Measurements from ENCODE around the gene TFAP2E. TPM values are rescaled to one million over a fixed set of nuclear protein-coding genes. Genes with fewer than 3 reads are reported as not detected.

The TFAP2E gene
- total RNA-seq, 1 experiment from 2014 or later: 6.1 TPM

DNA sequence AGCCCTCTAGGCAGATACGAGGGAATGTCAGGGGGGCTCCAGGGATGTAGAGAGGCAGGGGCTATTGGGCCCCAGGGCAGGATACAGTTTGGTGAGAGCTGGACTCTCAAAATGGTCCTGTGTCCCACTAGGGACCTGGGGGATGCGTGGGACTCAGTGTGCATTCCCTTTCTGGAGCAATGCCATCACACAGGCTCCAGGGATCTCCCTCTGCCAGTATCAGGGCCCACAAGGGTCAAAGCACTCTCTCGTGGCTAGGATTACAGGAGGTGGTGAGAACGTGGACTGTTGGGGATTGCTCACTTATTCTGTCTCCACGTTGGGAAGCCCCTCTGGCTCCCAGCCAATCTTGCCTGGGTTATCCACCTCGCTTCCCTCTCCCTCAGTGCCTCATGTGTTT lies 41.7 kb upstream of the TFAP2E start:
- ATAC-seq (no peak), DNase-seq (ENCODE audit: low read depth, low spot score) (no peak)
- intact Hi-C loops (cut with micrococcal nuclease): no loop called here
- H3K4me1 ChIP-seq (ENCODE audit: control insufficient read depth in 1 of 2, insufficient read depth in 2 of 2, low read length in 2 of 2): no peaks in the 10 kb centered on the region
- no TSS peak for BruUV-seq (replicated peaks)
- peaks cover 0 to 11% of the 10 kb centered on the region in 2 experiments; a peak in 1 of 4 replicates for H3K36me3 ChIP-seq (ENCODE audit: control insufficient read depth in 1 of 2, insufficient read depth in 2 of 2, low read length in 2 of 2)
- no peak overlapping the region for H3K27ac ChIP-seq (ENCODE audit: low read depth, low read length)
- ChIA-PET POLR2A (no interaction called here), RAD21 (ENCODE audit: low non-redundant PET in 1 of 2, low total read pairs in 2 of 2, uncharacterized antibody in 2 of 2, unreplicated experiment in 2 of 2) (no interaction called here), CTCF (no interaction called here)
- H3K79me2 ChIP-seq (ENCODE audit: insufficient read depth, low read length): peaks cover 5% of the 10 kb centered on the region; the same call in 1 of the 2 replicates
- no peak overlapping the region for H3K9ac ChIP-seq (ENCODE audit: low read length)
- no peak overlapping the region for H2AFZ ChIP-seq (ENCODE audit: low read depth, low read length, poor library complexity, severe bottlenecking)
- H3K9me3 ChIP-seq (ENCODE audit: control insufficient read depth in 1 of 2, insufficient read depth in 1 of 2, low read depth in 1 of 2, low read length in 2 of 2): peaks cover 11 to 22% of the 10 kb centered on the region in 2 experiments; a peak in 3 of 4 replicates
- H3K27me3 ChIP-seq (ENCODE audit: insufficient read depth, low read length): no peaks in the 10 kb centered on the region
- no peak overlapping the region for H3K4me2 ChIP-seq (ENCODE audit: low read length)
- H3K9me2 ChIP-seq (ENCODE audit: insufficient read depth): no peaks in the 10 kb centered on the region
- TF ChIP-seq SIN3A (IDR thresholded peaks at IDR 0.05; ENCODE audit: low read depth): no peak
- no peak for TF ChIP-seq EZH2 (IDR thresholded peaks at IDR 0.05)
- TF ChIP-seq SP1 (IDR thresholded peaks at IDR 0.05; ENCODE audit: low read depth): no peak
- no peak for TF ChIP-seq CEBPB (IDR thresholded peaks at IDR 0.05; ENCODE audit: low read depth)
- H4K20me1 ChIP-seq (ENCODE audit: insufficient read depth): no peaks in the 10 kb centered on the region
- H3K4me3 ChIP-seq (replicated peaks in 1 of 2; ENCODE audit: low read depth in 1 of 2, low read length in 2 of 2): no peak overlapping the region

- ATAC-seq (no peak), DNase-seq (ENCODE audit: low read depth, low spot score) (no peak)
- ChIA-PET CTCF (interaction anchor here (1.0 kb wide), 1 partner anchor 183 kb away, joined by 3 read pairs; no protein-coding TSS in a partner anchor), RAD21 (ENCODE audit: low non-redundant PET in 1 of 2, low total read pairs in 2 of 2, uncharacterized antibody in 2 of 2, unreplicated experiment in 2 of 2) (no interaction called here), POLR2A (no interaction called here)
- no peak overlapping the region for H3K27ac ChIP-seq (ENCODE audit: low read depth, low read length)
- no peak overlapping the region for H2AFZ ChIP-seq (ENCODE audit: low read depth, low read length, poor library complexity, severe bottlenecking)
- H4K20me1 ChIP-seq (ENCODE audit: insufficient read depth): no peaks in the 10 kb centered on the region
- TF ChIP-seq SRF (IDR thresholded peaks at IDR 0.05; ENCODE audit: low read depth) (no peak), RAD21 (IDR thresholded peaks at IDR 0.05; ENCODE audit: low read depth) (no peak), ZFX (IDR thresholded peaks at IDR 0.05) (no peak), EGR1 (IDR thresholded peaks at IDR 0.05; ENCODE audit: low read depth) (no peak), SP1 (IDR thresholded peaks at IDR 0.05; ENCODE audit: low read depth) (no peak), CBX3 (IDR thresholded peaks at IDR 0.05; ENCODE audit: low read depth) (no peak), EZH2phosphoT487 (IDR thresholded peaks at IDR 0.05; ENCODE audit: borderline replicate concordance) (no peak), CEBPB (IDR thresholded peaks at IDR 0.05; ENCODE audit: low read depth) (no peak), SIN3A (IDR thresholded peaks at IDR 0.05; ENCODE audit: low read depth) (no peak), ZNF274 (IDR thresholded peaks at IDR 0.05; ENCODE audit: low read depth, low read length) (no peak)
- peaks cover 5% of the 10 kb centered on the region; the same call in 1 of the 2 replicates for H3K79me2 ChIP-seq (ENCODE audit: insufficient read depth, low read length)
- H3K27me3 ChIP-seq (ENCODE audit: insufficient read depth, low read length): no peaks in the 10 kb centered on the region
- no peak overlapping the region for H3K9ac ChIP-seq (ENCODE audit: low read length)
- intact Hi-C loops (cut with micrococcal nuclease): no loop called here
- H3K4me1 ChIP-seq (ENCODE audit: control insufficient read depth in 1 of 2, insufficient read depth in 2 of 2, low read length in 2 of 2): no peaks in the 10 kb centered on the region
- H3K4me3 ChIP-seq (replicated peaks in 1 of 2; ENCODE audit: low read depth in 1 of 2, low read length in 2 of 2): no peak overlapping the region
- no TSS peak for BruUV-seq (replicated peaks)
- peaks cover 2 to 11% of the 10 kb centered on the region in 2 experiments; a peak in 1 of 4 replicates for H3K36me3 ChIP-seq (ENCODE audit: control insufficient read depth in 1 of 2, insufficient read depth in 2 of 2, low read length in 2 of 2)
- H3K4me2 ChIP-seq (ENCODE audit: low read length): no peak overlapping the region
- no peaks in the 10 kb centered on the region for H3K9me2 ChIP-seq (ENCODE audit: insufficient read depth)
- H3K9me3 ChIP-seq (ENCODE audit: control insufficient read depth in 1 of 2, insufficient read depth in 1 of 2, low read depth in 1 of 2, low read length in 2 of 2): peaks cover 11 to 16% of the 10 kb centered on the region in 2 experiments; a peak in 3 of 4 replicates
These were observed 40.5 kb upstream of the TFAP2E start for GRCh38 chr1:35532497-35533223.

Measured in HCT116 (cell line).